AG09319 (cell line): ENCODE data around the gene BCOR.

ENCODE experiments used
- DNase-seq: peaks from one replicate; pipeline ENCODE4 v3.0.0-alpha.2; 2010; ENCODE audit warnings: low read depth; ENCODE audit errors: extremely low read depth
- CTCF ChIP-seq: IDR thresholded peaks from 2 replicates; pipeline ENCODE4 v1.5.1; 2011; ENCODE audit warnings: low read depth, mild to moderate bottlenecking, inconsistent platforms, low read length, moderate library complexity

BCOR gene

GRCh38 chrX:40009462-40009851, 88.3 kb downstream of the BCOR start:
- TF ChIP-seq CTCF, result no peak
- no peak for DNase-seq

GRCh38 chrX:40008791-40009461, 88.8 kb downstream of the BCOR start:
- TF ChIP-seq CTCF, result no peak
- DNase-seq, result no peak

- DNase-seq, result no peak
- no peak for TF ChIP-seq CTCF
Observed at GRCh38 chrX:40007756-40008705, 89.7 kb downstream of the BCOR start.

GRCh38 chrX:40007131-40007755, 90.5 kb downstream of the BCOR start:
- no peak for DNase-seq
- no peak for TF ChIP-seq CTCF

- TF ChIP-seq CTCF, result no peak
- no peak for DNase-seq
Observed at GRCh38 chrX:40006106-40007017, 91.4 kb downstream of the BCOR start.

GRCh38 chrX:40005292-40006011, 92.3 kb downstream of the BCOR start:
- no peak for TF ChIP-seq CTCF
- no peak for DNase-seq
